ENCODE data around the gene MDFIC.

MDFIC gene

GRCh38 chr7:114928060-114928459 is 6.2 kb downstream of the MDFIC start:
- DNase-seq, result no peak

GRCh38 chr7:114929570-114929969 is 7.7 kb downstream of the MDFIC start:
- no peak for DNase-seq

GRCh38 chr7:114930107-114930661 is 8.3 kb downstream of the MDFIC start:
- no peak for DNase-seq

- no peak for DNase-seq
These were observed 9.1 kb downstream of the MDFIC start for GRCh38 chr7:114930829-114931655.

- no peak for DNase-seq
These were observed 9.7 kb downstream of the MDFIC start for GRCh38 chr7:114931656-114932011.

GRCh38 chr7:114932991-114933390 is 11.1 kb downstream of the MDFIC start:
- DNase-seq, result no peak

- DNase-seq, result no peak
These were observed 11.8 kb downstream of the MDFIC start for GRCh38 chr7:114933658-114934057.

GRCh38 chr7:114934086-114934485 is 12.2 kb downstream of the MDFIC start:
- no peak for DNase-seq

GRCh38 chr7:114934713-114935112 is 12.8 kb downstream of the MDFIC start:
- DNase-seq, result no peak

GRCh38 chr7:114936471-114936870 is 14.6 kb downstream of the MDFIC start:
- DNase-seq, result no peak

- DNase-seq, result no peak
These were observed 15.6 kb downstream of the MDFIC start for GRCh38 chr7:114937446-114937845.

- no peak for DNase-seq
These were observed 16.9 kb downstream of the MDFIC start for GRCh38 chr7:114938785-114939184.

GRCh38 chr7:114939484-114940097 is 17.7 kb downstream of the MDFIC start:
- no peak for DNase-seq

- no peak for DNase-seq
These were observed 18.3 kb downstream of the MDFIC start for GRCh38 chr7:114940220-114940619.

- no peak for DNase-seq
These were observed 19.8 kb downstream of the MDFIC start for GRCh38 chr7:114941692-114942091.

- DNase-seq, result no peak
These were observed 20.7 kb downstream of the MDFIC start for GRCh38 chr7:114942446-114943175.

- no peak for DNase-seq
These were observed 21.6 kb downstream of the MDFIC start for GRCh38 chr7:114943530-114943929.

- no peak for DNase-seq
These were observed 22.3 kb downstream of the MDFIC start for GRCh38 chr7:114943953-114944744.

GRCh38 chr7:114944745-114945625 is 23.1 kb downstream of the MDFIC start:
- DNase-seq, result peak; percentile 74

GRCh38 chr7:114949231-114949630 is 27.3 kb downstream of the MDFIC start:
- no peak for DNase-seq

GRCh38 chr7:114952296-114952695 is 30.4 kb downstream of the MDFIC start:
- DNase-seq, result no peak

- DNase-seq, result no peak
These were observed 31.8 kb downstream of the MDFIC start for GRCh38 chr7:114953724-114954123.

All from EL (cell line).